ENCODE results near the gene TMCC1.

- TF ChIP-seq POLR2AphosphoS5 (IDR thresholded peaks at IDR 0.05; ENCODE audit: low read depth): no peak
- TF ChIP-seq CTCF (IDR thresholded peaks at IDR 0.05; ENCODE audit: insufficient read depth, low read length): no peak
- no peak for TF ChIP-seq SPI1 (IDR thresholded peaks at IDR 0.05; ENCODE audit: borderline replicate concordance, low read depth)
Measured at GRCh38 chr3:129766135-129766534, 127.4 kb downstream of the TMCC1 start.
